Measurements from ENCODE around the gene MAML3.
A peak's percentile ranks its signal among the peaks of the same experiment; 100 is the strongest.

The MAML3 gene

DNA sequence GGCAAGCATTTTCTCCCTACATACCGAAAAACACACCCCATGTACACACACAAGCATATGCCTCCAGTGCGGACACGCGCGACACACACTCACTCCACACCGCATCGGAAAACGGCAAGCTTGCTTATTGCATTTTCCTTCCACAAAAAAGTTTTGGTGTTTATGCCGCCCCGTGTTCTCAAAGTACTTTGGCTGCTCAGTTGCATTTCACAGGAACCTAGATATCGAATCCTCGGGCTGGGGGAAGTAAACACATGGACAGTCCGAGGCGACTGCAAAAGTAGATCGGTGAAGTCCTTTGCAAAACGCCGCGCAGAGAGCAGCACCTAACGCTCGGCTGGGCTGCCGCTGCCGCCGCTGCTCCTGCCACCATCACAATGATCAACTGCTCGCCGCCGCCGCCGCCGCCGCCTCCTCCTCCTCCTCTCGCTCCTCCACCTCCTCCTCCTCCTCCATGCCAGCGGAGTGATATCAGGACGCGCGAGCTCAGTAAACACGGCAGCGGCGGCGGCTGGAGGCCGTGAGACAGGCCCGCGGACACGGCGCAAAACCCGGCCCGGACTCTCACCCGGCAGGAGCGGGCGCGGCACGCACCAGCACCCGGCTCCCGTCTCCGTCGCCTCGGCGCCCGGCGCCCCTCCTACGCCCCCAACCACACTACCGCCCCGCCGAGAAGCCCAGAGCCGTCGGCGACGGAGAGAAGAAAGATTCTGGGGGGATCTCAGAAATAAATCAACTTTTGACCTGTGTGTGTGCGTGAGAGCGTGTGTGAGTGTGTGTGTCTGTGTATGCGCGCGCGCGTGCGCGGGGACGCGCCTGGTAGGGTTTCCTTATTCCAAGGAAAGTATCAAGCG, at the start of gene MAML3:
MAML3 (minus strand) TSS at position 467 of the 854 bp plus-strand sequence. CDS start 857 bp downstream, outside the sequence.
- DNase-seq: peak; percentile 89

DNA sequence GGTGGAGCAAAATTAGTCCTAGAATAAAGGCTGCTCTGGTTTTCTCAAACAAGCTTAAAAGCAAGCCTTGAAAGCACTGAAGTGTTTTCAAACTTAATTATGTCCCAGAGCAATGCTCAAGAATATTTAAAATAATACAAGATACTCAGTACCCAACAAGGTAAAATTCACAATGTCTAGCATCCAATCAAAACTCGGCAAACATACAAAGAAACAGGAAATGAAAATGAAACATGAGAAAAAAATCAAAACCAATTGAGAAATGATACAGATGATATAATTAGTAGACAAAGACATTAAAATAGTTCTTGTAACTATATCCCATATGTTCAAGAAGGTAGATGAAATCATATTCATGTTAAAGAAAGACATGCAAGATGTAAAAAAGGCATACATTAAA, 45.0 kb upstream of the MAML3 start:
- no peak for DNase-seq

DNA sequence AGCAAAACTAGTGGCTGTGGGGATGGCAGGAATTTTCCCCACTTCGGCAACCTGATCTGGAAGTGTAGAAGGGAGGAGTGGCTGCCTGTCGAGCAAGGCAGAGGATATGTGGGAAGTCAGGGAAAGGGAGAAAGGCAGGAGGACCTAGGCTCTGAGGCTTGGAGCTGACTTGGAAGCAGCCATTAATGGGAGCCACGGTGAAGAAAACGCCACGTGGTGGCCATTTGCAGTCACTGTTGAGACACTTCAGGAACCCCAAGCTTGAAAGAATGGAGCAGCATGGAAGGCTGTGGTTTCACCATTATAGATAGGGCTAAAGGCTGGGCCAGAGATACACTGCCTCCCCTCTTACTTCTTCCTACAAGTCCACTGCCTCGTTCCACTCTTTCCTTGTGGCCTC, 41.8 kb upstream of the MAML3 start:
- DNase-seq: no peak

DNA sequence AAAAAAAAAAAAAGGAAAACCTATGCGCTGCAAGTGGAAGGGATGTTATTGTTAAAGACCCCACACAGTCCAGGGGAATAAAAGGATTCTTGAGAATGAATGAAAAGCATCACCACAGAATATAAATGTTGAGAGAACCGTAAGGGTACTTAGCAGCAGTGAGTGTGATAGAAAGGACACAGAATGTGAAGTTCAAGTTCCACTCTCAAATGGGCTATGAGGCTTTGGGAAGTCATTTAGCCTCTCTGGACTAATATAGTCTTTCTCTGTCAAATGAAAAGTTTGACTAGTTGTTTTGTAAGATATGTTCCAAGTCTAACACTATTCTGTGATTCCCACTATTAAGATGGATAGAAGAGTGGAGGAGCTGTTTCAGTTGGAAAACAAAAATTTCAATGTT, 35.8 kb upstream of the MAML3 start:
- no peak for DNase-seq

GRCh38 chr4:140188975-140189374, 35.0 kb upstream of the MAML3 start:
- no peak for DNase-seq

GRCh38 chr4:140187316-140187695, 33.3 kb upstream of the MAML3 start:
- no peak for DNase-seq

- DNase-seq: no peak
Observed at GRCh38 chr4:140186651-140187315, 32.8 kb upstream of the MAML3 start.

DNA sequence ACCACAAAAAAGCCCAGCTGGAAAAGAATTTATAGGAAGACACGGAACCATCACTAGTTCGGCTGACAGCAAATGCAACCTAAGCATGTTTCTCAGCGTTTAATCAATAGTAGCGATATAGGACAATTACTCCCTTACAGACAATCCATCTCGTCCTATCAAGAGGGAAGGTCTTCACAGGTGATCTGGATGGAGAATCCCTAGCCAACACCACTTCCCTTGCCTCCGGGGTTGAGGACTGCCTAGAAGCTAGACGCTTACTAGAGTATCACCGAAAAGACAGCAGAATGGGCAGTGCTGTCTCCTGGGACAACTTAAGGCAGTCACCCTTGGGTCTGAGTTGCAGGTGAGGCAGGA, 32.1 kb upstream of the MAML3 start:
- DNase-seq: no peak

DNA sequence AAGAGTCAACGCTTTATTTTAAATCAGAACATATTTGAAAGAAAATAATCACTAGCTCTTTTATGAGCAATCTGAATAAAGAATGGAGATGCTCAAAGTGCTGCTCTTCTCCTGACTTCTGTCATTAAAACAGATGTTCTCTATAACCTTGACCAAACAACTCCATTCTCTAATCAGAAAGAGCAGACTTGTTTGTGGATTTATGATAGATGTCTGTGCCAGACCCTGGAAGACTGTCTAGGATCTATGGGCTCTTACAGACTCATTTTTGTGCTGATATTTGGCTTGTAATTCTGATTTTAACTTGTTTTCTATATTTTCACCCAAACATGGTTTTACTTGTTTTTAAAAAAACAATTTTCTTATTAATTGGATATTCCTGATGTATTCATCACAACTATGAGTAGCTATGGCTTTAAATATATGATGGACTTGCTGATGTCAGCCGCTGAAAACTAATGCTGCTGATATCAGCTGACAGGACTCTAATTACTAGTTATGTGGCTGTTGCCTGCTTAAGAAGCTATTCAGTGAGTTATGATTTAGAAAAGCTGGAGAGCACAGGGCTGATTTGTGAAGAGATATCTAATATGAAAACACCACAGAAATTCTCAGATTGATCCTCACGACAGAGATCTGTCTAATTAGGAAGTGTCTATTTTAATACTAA, 31.6 kb upstream of the MAML3 start:
- no peak for DNase-seq

DNA sequence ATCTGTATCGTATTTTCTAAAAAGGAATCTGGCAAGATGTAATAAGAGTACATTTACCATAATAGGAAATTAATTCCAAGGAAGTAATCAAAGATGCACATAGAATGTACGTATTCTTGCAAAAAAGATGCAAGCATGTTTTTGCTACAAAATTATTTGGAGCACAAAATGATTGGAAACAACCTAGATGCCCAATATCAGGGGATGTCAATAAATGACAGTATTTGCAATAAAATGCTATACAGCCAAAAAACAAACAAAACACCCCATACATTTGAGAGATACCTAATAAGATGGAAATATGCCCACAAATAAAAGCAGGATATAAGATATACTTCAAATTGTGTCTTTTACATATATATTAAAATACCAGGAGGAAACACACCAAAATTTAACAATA, 29.3 kb upstream of the MAML3 start:
- no peak for DNase-seq

DNA sequence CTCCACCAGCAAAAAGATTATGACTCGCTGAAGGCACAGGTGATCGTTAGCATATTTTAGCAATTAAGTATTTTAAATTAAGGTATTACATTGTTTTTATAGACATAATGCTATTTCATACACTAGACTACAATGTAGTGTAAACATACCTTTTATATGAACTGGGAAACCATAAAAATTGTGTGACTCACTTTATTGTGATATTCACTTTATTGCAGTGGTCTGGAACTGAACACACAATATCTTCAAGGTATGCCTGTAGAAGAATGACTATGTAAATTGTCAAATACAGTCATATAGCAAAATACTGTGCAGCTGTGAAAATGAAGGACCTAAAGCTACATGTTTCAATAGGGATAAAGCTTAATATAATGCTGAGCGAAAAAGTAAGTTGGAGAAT, 26.6 kb upstream of the MAML3 start:
- DNase-seq: no peak

DNA sequence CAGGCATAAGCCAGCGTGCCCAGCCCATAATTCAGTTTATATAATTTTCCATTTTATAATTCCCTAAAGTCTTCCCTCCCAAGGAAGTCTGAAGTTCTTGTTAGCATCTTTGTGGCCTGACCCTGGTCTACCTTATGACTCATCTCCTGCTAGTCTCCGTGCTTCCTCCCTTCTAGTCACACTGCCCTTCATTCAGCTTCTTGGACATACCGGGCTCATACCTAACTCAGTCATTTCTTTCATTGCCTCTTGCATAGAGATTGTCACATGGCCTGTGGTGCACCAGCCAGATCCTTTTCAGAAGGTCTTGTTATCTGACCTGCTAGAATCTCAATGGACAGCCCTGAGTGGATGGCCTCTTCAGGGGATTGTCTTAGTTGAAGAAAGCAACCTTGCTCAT, 22.8 kb upstream of the MAML3 start:
- DNase-seq: no peak

GRCh38 chr4:140174543-140174942, 20.6 kb upstream of the MAML3 start:
- no peak for DNase-seq

- no peak for DNase-seq
Observed at GRCh38 chr4:140172960-140173359, 19.0 kb upstream of the MAML3 start.

DNA sequence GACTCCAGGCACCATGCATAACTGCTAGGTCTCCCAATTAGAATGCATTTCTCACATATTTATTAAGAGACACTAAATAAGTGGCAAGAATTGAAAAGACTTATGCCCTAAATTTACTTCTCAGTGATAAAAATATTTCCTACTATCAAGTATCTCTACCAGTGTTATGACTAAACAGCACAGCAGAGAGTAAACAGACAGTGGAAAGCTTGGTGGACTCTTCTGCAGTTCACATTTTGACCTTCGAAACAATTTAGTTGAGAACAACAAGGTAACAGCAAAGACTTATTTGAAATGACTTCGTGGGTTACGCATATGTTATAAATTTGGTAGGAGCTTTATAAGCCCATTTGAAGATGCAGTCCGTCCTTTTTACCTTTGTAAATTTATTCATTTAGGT, 16.3 kb upstream of the MAML3 start:
- no peak for DNase-seq

DNA sequence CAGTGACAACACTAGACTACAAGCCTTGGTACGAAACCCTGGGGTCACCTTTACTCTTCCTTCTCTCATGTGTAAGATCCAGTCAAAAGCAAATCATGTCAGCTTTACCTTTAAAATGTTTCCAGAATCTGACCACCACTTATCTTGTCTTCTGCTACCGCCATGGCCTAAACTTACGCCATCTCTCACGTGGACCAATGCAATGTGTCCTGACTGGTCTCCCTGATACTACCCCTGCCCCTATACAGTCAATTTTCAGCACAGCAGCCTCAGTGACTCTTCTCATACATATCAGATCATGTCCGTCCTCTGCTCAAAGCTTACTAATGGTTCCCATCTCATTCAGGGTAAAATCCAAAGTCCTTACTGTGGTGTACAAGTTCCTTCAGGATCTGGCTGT, 15.0 kb upstream of the MAML3 start:
- no peak for DNase-seq

DNA sequence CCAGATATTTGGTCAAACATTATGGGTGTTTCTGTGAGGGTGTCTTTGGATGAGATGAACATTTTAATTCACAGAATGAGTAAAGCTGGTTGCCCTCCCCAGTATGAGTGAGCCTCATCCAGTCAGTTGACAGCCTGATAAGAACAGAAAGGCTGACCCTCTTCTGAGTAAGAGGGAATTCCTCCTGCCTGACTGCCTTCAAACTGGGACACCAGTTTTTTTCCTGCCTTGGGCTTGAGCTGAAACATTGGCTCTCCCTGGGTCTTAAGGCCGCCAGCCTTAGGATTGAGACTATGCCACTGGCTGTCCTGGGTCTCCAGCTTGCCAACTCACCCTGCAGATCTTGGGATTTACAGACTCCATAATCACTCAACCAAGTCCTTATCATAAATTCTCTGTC, 14.5 kb upstream of the MAML3 start:
- no peak for DNase-seq

- no peak for DNase-seq
Observed at GRCh38 chr4:140163029-140163810, 9.2 kb upstream of the MAML3 start.

DNA sequence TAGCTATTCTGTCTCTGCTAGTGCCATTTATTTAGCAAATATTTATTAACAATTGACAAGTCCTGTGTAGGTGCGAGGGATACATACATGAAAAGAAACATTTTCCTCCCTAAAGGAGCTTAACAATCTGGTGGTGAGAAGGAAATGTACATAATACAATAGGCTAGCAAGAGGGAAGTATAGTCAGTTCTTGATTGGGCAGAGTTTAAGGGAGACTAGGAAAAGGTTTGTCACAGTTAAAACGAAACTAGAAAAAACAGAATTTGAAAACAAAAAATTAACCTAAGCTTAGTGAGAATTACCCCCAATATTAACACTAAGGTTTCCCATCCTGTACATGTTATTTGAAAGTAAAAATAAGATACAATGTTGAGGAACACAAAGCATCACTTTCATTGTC, 8.6 kb upstream of the MAML3 start:
- no peak for DNase-seq

GRCh38 chr4:140158365-140159030, 4.5 kb upstream of the MAML3 start:
- no peak for DNase-seq

DNA sequence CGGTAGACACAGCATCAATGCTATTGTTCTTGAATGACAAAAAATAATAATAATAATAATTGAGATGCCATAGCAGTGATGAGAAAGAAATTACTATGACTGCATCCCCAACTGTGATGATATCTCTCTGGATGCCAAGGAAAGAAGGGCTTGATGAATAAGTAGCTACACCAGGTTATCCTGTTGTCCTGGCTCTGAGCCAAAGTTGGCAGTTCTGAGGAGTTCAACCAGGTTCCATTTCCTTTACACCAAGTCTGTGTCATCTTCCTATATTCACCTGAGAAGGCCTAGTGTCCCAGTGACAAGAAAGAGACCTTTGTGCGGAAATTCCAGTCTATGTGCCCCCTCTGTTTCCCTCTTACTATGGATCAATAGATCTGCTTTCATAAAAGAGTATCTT, 3.4 kb upstream of the MAML3 start:
- DNase-seq: no peak

- peak; percentile 65 for DNase-seq
Observed at GRCh38 chr4:140156529-140157171, 2.7 kb upstream of the MAML3 start.

Data from activated CD8-positive, alpha-beta memory T cell treated with anti-CD3 and anti-CD28 coated beads for 24 hours (primary cell).